SK-N-MC (cell line): ENCODE results near the gene MYRFL.

Experiments
- EZH2 ChIP-seq: fragments of 200-600 bp; sonication (generic); IDR thresholded peaks from one replicate; pipeline ENCODE4 v1.6.1; 2017; ENCODE audit warnings: antibody characterized with exemption
- FOXP2 ChIP-seq: optimal IDR thresholded peaks from 2 replicates; pipeline ENCODE3; 2011; ENCODE audit warnings: mild to moderate bottlenecking, moderate library complexity; ENCODE audit not compliant: insufficient read depth; ENCODE audit errors: extremely low read length, control extremely low read depth
- POLR2AphosphoS5 ChIP-seq: IDR thresholded peaks from 2 replicates; pipeline ENCODE4 v1.6.1; 2012; ENCODE audit warnings: mild to moderate bottlenecking, low read depth, low read length, borderline replicate concordance

DNA sequence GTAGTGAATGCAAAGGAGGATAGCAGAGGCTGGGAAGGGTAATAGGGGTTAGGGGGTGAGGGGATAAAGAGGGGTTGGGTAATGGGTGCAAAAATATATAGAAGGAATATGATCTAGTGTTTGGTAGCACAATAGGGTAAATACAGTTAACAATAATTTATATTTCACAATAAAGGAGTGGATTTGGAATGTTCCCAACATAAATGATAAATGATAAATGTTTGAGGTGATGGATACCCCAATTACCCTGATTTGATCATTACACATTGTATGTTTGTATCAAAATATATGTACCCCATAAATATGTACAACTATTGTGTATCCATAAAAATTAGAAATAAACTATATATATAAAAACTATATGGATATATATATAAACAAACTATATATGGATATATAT is 999 bp upstream of the MYRFL start:
- TF ChIP-seq EZH2, result no peak
- TF ChIP-seq POLR2AphosphoS5, result no peak
- TF ChIP-seq FOXP2, result no peak
